ENCODE results near the gene GRIK5.

GRIK5 gene

DNA sequence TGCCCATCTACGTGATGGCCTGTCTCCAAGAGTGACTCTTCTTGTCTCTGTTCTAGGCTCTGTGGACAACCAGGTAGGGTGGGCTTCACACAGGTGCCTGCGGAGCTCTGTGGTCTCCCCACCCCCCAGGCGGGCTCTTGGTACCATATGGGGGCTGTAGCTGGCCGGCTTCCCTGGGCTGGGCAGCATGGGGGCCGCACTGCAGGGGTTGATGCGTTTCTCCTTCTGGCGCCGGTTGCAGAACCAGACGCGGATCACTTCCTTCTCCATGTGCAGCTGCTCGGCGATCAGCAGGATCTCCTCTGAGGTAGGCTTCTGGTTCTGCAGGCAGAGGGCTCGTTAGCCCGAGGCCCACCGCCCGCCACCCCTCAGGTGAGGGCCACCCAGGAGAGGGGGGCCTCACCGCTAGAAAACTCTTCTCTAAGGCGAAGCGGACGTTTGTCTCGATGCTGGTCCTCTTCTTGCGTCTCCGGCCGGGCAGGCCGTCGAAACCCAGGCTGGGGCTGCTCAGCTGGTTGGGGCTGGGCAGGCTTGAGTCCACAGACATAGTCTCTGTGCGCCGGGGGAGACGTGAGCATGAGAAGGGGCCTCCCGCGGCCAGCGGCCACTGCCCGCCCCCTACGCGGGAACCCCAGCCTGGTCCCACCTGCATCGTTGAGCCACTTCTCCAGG lies 25.3 kb upstream of the GRIK5 start:
- no peak for DNase-seq (ENCODE audit: low read depth in 2 of 2)

DNA sequence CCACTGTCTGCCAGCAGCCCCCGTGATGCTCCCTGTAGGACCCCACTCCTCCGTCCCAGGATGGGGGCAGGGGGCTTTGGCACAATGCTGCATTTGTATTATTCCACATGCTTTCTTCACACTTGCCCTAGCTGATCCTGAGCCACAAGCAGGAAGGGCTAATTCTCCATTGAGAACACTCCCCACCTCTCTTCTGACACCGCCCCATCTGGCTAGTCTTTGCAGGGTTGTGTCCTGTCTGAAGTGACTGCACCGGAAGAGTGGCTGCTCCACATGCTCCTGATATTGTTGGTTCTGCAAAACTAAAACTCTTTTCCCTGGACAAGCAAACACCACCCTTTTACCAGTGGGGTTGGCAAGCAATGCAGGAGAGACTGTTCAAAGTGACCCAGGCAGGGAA lies 23.9 kb upstream of the GRIK5 start:
- no peak for DNase-seq (ENCODE audit: low read depth in 2 of 2)

DNA sequence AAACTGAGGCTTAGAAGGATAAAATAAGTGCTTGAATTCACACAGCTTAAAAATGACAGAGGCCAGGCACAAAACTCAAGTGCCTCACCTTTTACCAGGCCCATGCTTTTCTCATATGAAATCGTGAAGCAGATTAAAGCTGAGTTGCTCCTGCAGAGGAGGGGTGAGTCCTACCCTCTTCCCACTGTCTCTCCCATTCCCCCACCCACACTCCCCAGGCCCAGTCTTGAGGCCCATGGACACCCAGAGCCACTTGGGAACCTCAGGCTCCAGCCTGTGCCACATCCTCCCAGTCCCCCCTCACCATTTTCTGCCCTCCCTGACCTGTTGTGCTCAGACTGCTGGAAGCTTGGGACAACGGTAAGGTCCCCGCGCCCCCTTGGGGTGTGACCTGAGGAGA lies 23.5 kb upstream of the GRIK5 start:
- DNase-seq (ENCODE audit: low read depth in 2 of 2): no peak

- DNase-seq (ENCODE audit: low read depth in 2 of 2): peak in 1 of 2 donors; percentile 26
Observed at GRCh38 chr19:42092350-42092749, 22.3 kb upstream of the GRIK5 start.

DNA sequence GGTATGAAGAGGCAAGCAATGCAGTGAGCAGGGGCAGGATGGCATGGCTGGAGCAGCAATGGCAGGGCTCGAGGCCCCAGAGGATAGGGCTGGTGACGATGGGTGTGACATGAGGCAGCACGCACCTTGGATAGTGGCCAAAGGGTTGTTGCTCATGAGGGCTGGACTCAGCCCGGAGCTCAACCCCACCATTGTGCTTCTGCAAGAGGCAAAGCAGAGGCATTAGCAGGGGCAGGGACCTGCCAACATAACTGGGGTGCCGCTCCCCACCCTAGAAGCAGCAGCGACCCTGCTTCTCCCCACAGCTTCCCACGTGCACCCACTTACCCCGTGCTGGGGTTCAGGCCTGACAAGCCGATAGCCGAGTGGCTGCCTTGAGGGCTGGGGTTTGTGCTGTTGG lies 21.7 kb upstream of the GRIK5 start:
- DNase-seq (ENCODE audit: low read depth in 2 of 2): no peak

DNA sequence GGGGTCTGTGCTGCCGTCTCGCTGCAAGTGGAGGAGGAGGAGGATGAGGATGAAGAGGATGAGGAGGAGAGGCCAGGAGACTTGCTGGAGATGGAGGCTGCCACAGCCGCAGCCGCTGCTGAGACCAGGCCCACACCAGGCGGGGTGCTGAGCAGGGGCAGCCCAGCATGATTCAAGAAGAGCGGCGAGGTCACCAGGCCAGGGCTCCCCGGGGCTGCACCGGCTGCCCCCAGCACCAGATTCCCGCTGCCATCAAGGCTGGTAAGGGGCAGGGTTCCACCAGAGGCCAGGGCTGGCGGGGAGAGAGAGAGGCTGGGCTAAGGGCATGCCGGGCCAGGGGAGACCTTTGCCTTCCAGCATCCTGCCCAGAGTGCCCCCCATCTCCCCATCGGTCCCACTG lies 21.3 kb upstream of the GRIK5 start:
- DNase-seq (ENCODE audit: low read depth in 2 of 2): no peak

DNA sequence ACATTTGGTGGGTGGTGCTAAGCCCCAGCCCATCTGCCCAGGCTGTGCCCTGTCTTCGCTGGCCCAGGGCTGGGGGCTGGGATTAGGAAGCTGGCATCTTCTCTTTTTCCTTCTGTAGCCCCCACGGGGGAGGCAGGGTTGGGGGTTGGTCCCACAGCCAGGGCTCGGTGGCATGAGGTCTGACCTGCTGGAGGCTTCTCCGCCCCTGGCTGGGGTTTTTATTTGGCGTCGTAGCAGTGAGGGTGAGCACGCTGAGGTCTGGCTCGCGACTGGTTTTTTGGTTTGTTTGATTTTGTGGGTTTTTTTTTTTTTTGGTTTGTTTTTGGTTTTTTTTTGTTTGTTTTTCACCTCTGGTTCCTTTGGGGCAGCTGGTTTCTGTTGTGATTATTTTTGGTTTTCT lies 20.7 kb upstream of the GRIK5 start:
- DNase-seq (ENCODE audit: low read depth in 2 of 2): no peak

DNA sequence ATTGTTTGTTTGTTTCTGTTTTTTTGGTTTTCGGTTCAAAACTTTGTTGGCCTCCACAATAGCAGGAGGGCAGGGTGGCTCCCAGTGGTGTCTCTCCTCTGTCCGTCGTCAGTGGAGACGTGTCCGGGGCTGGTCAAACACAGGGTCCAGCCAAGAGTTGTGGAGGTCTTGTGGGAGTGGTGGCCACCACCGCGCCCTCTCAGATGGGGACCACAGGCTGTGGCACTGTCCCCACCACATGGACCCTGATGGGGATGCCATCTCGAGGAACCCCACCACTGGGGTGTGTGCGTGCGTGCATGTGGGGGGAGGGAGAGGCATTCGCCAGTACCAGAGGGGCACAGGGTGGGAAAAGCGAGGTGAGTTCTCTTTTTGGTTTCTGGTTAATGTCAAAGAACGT lies 19.8 kb upstream of the GRIK5 start:
- DNase-seq (ENCODE audit: low read depth in 2 of 2): no peak

GRCh38 chr19:42089191-42089750 lies 19.3 kb upstream of the GRIK5 start:
- DNase-seq (ENCODE audit: low read depth in 2 of 2): no peak

DNA sequence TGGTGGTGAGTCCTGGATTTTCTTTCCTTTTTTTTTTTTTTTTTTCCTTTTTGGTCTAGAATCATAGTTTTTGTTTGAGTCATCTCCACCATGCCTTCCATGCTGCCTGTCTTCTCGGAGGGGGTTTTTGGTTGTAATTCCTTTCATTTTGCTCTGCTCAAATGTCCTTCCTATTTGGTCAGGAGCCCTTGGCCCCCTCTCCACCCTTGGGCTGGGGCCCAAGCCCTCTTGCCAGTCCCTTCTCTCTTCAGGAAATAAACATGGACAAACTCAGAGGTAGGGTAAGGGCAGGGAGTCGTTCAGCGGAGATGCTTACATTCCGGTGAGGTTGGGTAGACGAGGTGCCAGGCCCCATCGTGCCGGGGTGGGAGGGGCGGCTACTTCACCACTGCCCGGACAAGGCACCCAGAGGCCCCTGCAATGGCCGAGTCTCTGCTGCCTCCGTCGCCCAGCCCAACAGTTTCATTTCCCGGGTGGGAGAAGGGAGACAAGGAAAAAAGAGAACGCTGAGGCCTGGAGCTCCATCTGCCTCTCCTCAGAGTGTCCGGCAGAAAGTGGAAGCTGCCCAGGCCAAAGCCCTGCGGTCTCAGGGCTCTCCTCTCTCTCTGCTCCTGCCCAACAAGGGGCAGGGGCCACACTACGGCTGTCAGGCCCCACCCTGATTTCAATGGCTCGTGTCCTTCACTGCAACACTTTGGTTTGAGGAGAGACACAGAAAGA lies 18.6 kb upstream of the GRIK5 start:
- DNase-seq (ENCODE audit: low read depth in 2 of 2): no peak

DNA sequence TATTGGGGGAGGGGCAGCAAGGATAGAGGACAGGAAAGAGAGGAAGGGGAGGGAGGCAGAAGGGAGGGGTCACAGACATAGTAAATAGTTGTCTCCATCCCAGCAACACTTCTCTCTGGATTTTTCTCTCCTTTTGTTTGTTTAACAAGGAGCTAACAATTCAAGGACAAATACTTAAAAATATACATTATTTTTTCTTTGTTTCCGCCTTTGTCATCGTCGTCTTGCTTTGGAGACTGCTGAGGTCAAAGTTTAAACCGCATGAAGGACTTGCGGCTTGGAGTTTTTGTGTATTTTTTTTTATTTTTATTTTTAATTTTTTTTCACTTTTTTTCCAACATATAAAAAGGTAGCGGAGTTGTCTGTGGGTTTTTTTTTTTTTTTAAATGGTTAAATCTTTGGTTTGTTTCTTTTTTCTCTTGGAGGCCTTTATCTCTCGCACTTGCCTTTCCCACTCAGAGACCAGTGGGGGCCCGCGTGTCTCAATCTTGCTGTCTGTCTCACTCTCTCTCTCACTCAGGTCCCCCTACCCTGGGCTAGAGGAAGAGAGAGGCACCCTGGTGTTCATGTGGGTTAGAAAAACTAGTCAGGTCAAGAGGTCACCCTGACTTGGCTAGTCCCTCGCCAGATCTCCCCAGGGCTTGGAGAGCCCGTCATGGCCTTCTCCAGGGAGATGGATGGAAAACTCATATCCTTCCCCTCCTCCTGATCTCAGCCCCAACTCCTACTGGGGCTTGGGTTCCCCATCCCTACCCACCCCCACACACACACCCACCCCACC lies 17.0 kb upstream of the GRIK5 start:
- no peak for DNase-seq (ENCODE audit: low read depth in 2 of 2)

GRCh38 chr19:42086188-42086736 lies 16.3 kb upstream of the GRIK5 start:
- DNase-seq (ENCODE audit: low read depth in 2 of 2): no peak

GRCh38 chr19:42083537-42083936 lies 13.5 kb upstream of the GRIK5 start:
- no peak for DNase-seq (ENCODE audit: low read depth in 2 of 2)

- no peak for DNase-seq (ENCODE audit: low read depth in 2 of 2)
Observed at GRCh38 chr19:42081584-42082203, 11.7 kb upstream of the GRIK5 start.

DNA sequence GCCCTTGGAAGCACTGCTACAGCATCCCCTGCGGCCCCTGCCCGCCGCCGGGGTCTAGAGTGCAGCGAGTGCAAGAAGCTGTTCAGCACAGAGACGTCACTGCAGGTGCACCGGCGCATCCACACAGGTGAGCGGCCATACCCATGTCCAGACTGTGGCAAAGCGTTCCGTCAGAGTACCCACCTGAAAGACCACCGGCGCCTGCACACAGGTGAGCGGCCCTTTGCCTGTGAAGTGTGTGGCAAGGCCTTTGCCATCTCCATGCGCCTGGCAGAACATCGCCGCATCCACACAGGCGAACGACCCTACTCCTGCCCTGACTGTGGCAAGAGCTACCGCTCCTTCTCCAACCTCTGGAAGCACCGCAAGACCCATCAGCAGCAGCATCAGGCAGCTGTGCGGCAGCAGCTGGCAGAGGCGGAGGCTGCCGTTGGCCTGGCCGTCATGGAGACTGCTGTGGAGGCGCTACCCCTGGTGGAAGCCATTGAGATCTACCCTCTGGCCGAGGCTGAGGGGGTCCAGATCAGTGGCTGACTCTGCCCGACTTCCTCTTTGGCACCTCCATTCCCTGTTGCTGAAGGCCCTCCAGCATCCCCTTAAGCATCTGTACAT lies 10.9 kb upstream of the GRIK5 start:
- no peak for DNase-seq (ENCODE audit: low read depth in 2 of 2)

DNA sequence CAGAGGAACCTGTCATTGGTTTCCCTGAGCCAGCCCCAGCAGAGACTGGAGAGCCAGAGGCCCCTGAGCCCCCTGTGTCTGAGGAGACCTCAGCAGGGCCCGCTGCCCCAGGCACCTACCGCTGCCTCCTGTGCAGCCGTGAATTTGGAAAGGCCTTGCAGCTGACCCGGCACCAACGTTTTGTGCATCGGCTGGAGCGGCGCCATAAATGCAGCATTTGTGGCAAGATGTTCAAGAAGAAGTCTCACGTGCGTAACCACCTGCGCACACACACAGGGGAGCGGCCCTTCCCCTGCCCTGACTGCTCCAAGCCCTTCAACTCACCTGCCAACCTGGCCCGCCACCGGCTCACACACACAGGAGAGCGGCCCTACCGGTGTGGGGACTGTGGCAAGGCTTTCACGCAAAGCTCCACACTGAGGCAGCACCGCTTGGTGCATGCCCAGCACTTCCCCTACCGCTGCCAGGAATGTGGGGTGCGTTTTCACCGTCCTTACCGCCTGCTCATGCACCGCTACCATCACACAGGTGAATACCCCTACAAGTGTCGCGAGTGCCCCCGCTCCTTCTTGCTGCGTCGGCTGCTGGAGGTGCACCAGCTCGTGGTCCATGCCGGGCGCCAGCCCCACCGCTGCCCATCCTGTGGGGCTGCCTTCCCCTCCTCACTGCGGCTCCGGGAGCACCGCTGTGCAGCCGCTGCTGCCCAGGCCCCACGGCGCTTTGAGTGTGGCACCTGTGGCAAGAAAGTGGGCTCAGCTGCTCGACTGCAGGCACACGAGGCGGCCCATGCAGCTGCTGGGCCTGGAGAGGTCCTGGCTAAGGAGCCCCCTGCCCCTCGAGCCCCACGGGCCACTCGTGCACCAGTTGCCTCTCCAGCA lies 10.1 kb upstream of the GRIK5 start:
- no peak for DNase-seq (ENCODE audit: low read depth in 2 of 2)

- DNase-seq (ENCODE audit: low read depth in 2 of 2): no peak
Observed at GRCh38 chr19:42079276-42079669, 9.3 kb upstream of the GRIK5 start.

- DNase-seq (ENCODE audit: low read depth in 2 of 2): no peak
Observed at GRCh38 chr19:42078538-42079275, 8.7 kb upstream of the GRIK5 start.

DNA sequence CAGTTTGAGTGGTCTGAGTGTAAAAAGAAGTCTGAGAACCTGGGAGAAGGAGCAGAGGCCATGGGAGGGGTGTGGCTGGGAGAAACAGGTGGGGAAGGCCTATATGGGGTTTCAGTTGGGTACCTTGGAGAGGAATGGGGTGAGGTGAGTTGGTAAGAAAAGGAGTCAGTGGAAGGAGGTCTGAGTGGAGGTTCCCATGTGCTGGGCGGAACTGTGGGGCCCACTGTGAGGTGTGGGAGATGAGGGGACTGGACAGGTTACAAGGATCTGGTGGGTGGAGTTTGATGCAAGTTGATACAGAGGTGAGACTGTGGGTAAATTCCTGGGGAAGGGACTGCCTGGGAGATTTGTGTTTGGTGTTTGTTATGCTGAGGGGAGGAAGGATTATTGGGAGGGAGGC lies 8.1 kb upstream of the GRIK5 start:
- DNase-seq (ENCODE audit: low read depth in 2 of 2): no peak

Data from stimulated activated CD8-positive, alpha-beta memory T cell treated with anti-CD3 and anti-CD28 coated beads, Interleukin-2, amount 100 ng/mL, for 48 hours (primary cell).